GM23338 (cell line): ENCODE measurements around the gene UGT1A3. TPM values are rescaled to one million over a fixed set of nuclear protein-coding genes. Genes with fewer than 3 reads are reported as not detected.

ENCODE experiments used
- ATAC-seq: fragments of 200-7000 bp; cut with Tn5 transposase; 3 replicates; pipeline ENCODE4 v1.9.1; 2020
- DNase-seq: peaks from one replicate; pipeline ENCODE4 v3.0.0-alpha.2; 2015; ENCODE audit warnings: low spot score
- H2AFZ ChIP-seq: fragments of 200-600 bp; sonication (generic); 2 replicates; pipeline ENCODE4 v1.8.0; 2016; ENCODE audit warnings: antibody characterized with exemption, mild to moderate bottlenecking, moderate library complexity
- H3F3A ChIP-seq: fragments of 200-600 bp; sonication (generic); replicated peaks from 2 replicates; pipeline ENCODE4 v1.8.0; 2017; ENCODE audit warnings: antibody characterized with exemption, mixed run types, low read depth
- H3K27ac ChIP-seq: fragments of 200-600 bp; sonication (generic); 2 replicates; pipeline ENCODE4 v1.6.1; 2016; ENCODE audit warnings: low read depth
- H3K27me3 ChIP-seq: fragments of 200-600 bp; sonication (generic); 2 replicates; pipeline ENCODE4 v1.8.0; 2016; ENCODE audit warnings: mild to moderate bottlenecking, mixed run types, moderate library complexity; ENCODE audit not compliant: insufficient read depth
- H3K36me3 ChIP-seq: fragments of 200-600 bp; sonication (generic); 2 replicates; pipeline ENCODE4 v1.8.0; 2016; ENCODE audit warnings: mild to moderate bottlenecking; ENCODE audit not compliant: insufficient read depth
- H3K4me1 ChIP-seq: fragments of 200-600 bp; sonication (generic); 2 replicates; pipeline ENCODE4 v1.8.0; 2016; ENCODE audit warnings: mild to moderate bottlenecking, moderate library complexity; ENCODE audit not compliant: insufficient read depth
- H3K4me2 ChIP-seq: fragments of 200-600 bp; sonication (generic); 2 replicates; pipeline ENCODE4 v1.7.1; 2017; ENCODE audit warnings: mixed run types
- H3K4me3 ChIP-seq: fragments of 200-600 bp; sonication (generic); 2 replicates; pipeline ENCODE4 v1.6.1; 2016; ENCODE audit warnings: mixed run types
- H3K79me2 ChIP-seq: fragments of 200-600 bp; sonication (generic); replicated peaks from 2 replicates; pipeline ENCODE4 v1.8.0; 2017; ENCODE audit warnings: mild to moderate bottlenecking; ENCODE audit not compliant: insufficient read depth
- H3K9me2 ChIP-seq: fragments of 200-600 bp; sonication (generic); 2 replicates; pipeline ENCODE4 v1.8.0; 2017; ENCODE audit not compliant: insufficient read depth
- H4K20me1 ChIP-seq: fragments of 200-600 bp; sonication (generic); replicated peaks from 2 replicates; pipeline ENCODE4 v1.8.0; 2017; ENCODE audit warnings: mild to moderate bottlenecking; ENCODE audit not compliant: insufficient read depth
- H3K27ac Mint-ChIP-seq: 2 replicates; pipeline ENCODE4 v1.8.0; 2020; ENCODE audit warnings: inconsistent platforms, mild to moderate bottlenecking, moderate library complexity, mixed read lengths
- H3K27me3 Mint-ChIP-seq: 3 replicates; pipeline ENCODE4 v1.8.0; 2022; ENCODE audit warnings: low read depth, mild to moderate bottlenecking, moderate library complexity, mixed read lengths, inconsistent platforms; ENCODE audit not compliant: insufficient read depth, poor library complexity
- H3K36me3 Mint-ChIP-seq: 3 replicates; pipeline ENCODE4 v1.8.0; 2021; ENCODE audit warnings: low read depth, mild to moderate bottlenecking, inconsistent platforms, moderate library complexity, mixed read lengths
- H3K4me1 Mint-ChIP-seq: 3 replicates; pipeline ENCODE4 v1.8.0; 2020; ENCODE audit warnings: mild to moderate bottlenecking, inconsistent platforms, mixed read lengths
- H3K4me3 Mint-ChIP-seq: 3 replicates; pipeline ENCODE4 v1.8.0; 2021; ENCODE audit warnings: moderate library complexity, mild to moderate bottlenecking, inconsistent platforms, mixed read lengths
- H3K9me3 Mint-ChIP-seq: 3 replicates; pipeline ENCODE4 v1.8.0; 2020; ENCODE audit warnings: moderate library complexity, mild to moderate bottlenecking, inconsistent platforms, mixed read lengths
- CREB1 ChIP-seq: fragments of 250-450 bp; sonication (Bioruptor Pico); IDR thresholded peaks from 2 replicates; pipeline ENCODE4 v1.5.0; 2020; ENCODE audit warnings: low read depth, mild to moderate bottlenecking, moderate library complexity
- CTCF ChIP-seq, 2 experiments: fragments of 200-600 bp in 1 of 2; sonication (generic) in 1 of 2; conservative IDR thresholded peaks; 2 replicates each; pipeline versions ENCODE4 v1.5.1 to v1.6.1; 2016 to 2017; ENCODE audit warnings: antibody characterized with exemption in 2 of 2, low read depth in 2 of 2, mild to moderate bottlenecking in 2 of 2, moderate library complexity in 1 of 2
- ETS1 ChIP-seq: IDR thresholded peaks from 2 replicates; pipeline ENCODE4 v1.6.1; 2016; ENCODE audit warnings: antibody characterized with exemption
- EZH2phosphoT487 ChIP-seq: fragments of 200-600 bp; sonication (generic); IDR thresholded peaks from one replicate; pipeline ENCODE4 v1.8.1; 2018; ENCODE audit warnings: antibody characterized with exemption; ENCODE audit not compliant: unreplicated experiment
- NANOG ChIP-seq: IDR thresholded peaks from 2 replicates; pipeline ENCODE4 v1.6.1; 2016; ENCODE audit warnings: antibody characterized with exemption, borderline replicate concordance
- POLR2AphosphoS5 ChIP-seq: IDR thresholded peaks from 2 replicates; pipeline ENCODE4 v1.6.1; 2016; ENCODE audit warnings: antibody characterized with exemption, low read depth
- REST ChIP-seq: IDR thresholded peaks from one replicate; pipeline ENCODE4 v1.6.1; 2018; ENCODE audit warnings: antibody characterized with exemption; ENCODE audit not compliant: unreplicated experiment
- ZNF462 ChIP-seq: fragments of 250-450 bp; sonication (Bioruptor Pico); IDR thresholded peaks from 2 replicates; pipeline ENCODE4 v1.5.0; 2020; ENCODE audit warnings: mild to moderate bottlenecking, moderate library complexity
- polyA plus RNA-seq: library from polyadenylated mRNA; unstranded; fragments of >200 nt; fragmentation: Nextera tagmentation; extraction: Ambion mirVana; gene quantifications from 2 replicates; pipeline ENCODE4 v1.2.1, GENCODE V29; 2016
- total RNA-seq: library from RNA; depleted of rRNA; stranded (reverse); fragments of >200 nt; shearing (Covaris generic); gene quantifications from 2 replicates; pipeline ENCODE4 v1.2.3, GENCODE V29; 2014

UGT1A3 gene
- total and polyA plus RNA-seq, 2 experiments from 2014 or later = not detected

DNA sequence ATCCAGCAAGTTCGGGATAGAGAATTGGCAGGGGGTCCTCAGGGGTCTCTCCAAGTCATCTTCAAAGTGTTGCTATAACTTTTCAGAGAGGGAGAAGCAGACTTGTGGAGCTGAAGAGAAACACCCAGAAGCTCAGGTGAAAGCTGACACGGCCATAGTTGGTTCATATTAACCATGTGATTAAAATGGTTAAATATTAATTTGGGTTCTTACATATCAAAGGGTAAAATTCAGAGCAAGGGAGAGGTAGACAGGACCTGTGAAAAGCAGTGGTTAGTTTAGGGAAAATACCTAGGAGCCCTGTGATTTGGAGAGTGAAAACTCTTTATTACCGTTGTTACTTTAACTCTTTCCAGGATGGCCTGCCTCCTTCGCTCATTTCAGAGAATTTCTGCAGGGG is 36.2 kb upstream of the UGT1A3 start, which contains the start of gene UGT1A6:
UGT1A6 (plus strand) TSS at position 243 of the 400 bp plus-strand sequence; CDS start at position 358, 115 bp downstream.
- H3K4me2 ChIP-seq = no peak within 1 kb of the TSS
- no peaks in the 10 kb centered on the region for H3K27me3 ChIP-seq
- Mint-ChIP-seq H3K4me1 (peaks cover 20% of the 10 kb centered on the region), H3K27me3 (peaks cover 2% of the 10 kb centered on the region), H3K9me3 (no peaks in the 10 kb centered on the region), H3K27ac (no peak within 1 kb of the TSS), H3K4me3 (no peak within 1 kb of the TSS), H3K36me3 (no peaks in the 10 kb centered on the region; the same call in 2 of the 3 replicates)
- DNase-seq (no peak), ATAC-seq (no peak)
- H3K79me2 ChIP-seq = no peaks in the 10 kb centered on the region
- peaks cover 7% of the 10 kb centered on the region; the same call in 1 of the 2 replicates for H3K4me1 ChIP-seq
- H4K20me1 ChIP-seq = no peaks in the 10 kb centered on the region
- H2AFZ ChIP-seq = no peak within 1 kb of the TSS
- H3K4me3 ChIP-seq = no peak within 1 kb of the TSS
- H3K36me3 ChIP-seq = no peaks in the 10 kb centered on the region
- no peak for TF ChIP-seq REST
- no peak for TF ChIP-seq ETS1
- TF ChIP-seq ZNF462 = no peak
- TF ChIP-seq POLR2AphosphoS5 = no peak
- TF ChIP-seq CTCF (conservative IDR thresholded peaks at IDR 0.05; ENCODE audit: low read depth in 2 of 2) = no peak
- no peak for TF ChIP-seq CREB1 (CRISPR knock-in tag)
- no peak for TF ChIP-seq NANOG
- no peak for TF ChIP-seq EZH2phosphoT487
- peaks cover 16% of the 10 kb centered on the region; the same call in 1 of the 2 replicates for H3K9me2 ChIP-seq
- H3K27ac ChIP-seq = no peak within 1 kb of the TSS
- H3F3A ChIP-seq = no peaks in the 10 kb centered on the region
